Endothelial cell of hepatic sinusoid (primary cell): ENCODE data around the gene TNFRSF12A.

Source experiments
- in situ Hi-C: cut with HindIII; loops from 2 replicates; pipeline ENCODE4 v1.10.0; 2017; ENCODE audit warnings: low sequenced_read_pairs

TNFRSF12A gene

DNA sequence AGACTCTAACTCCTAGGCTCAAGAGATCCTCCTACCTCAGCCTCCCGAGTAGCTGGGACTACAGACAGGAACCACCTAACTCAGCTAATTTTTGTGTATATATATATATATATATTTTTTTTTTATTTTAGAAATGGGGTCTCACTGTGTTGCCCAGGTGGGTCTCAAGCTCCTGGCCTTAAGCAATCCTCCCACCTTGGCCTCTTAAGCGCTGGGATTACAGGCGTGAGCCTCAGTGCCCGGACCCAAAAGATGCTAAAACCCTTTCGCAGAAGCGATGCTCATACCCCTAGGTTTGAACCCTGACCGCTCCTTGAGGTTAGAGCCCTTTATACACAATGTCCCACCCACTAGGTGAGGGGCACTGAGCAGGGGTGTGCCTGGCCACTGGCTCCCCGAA is 9.7 kb upstream of the TNFRSF12A start:
- in situ Hi-C loops, result no loop called here

DNA sequence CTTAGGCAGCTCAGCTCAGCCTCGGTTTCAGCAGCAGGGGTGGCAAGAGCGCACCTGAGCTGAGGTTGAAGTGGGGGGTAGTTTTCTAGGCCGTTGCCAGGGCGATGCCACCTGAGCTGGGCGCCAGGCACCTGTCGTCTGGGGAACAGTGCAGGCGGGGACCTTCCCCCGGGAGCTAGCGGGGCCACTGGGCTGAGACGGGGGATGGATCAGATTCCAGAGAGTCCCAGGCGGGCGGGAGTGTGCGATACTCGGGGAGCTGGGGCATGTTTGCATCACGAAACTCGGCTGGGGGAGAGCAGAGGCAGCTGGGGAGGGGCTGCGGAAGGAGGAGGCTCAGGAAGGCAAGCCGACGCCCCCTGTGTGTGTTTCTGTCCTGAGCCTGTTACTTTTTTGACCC is 7.9 kb upstream of the TNFRSF12A start:
- in situ Hi-C loops, result no loop called here

DNA sequence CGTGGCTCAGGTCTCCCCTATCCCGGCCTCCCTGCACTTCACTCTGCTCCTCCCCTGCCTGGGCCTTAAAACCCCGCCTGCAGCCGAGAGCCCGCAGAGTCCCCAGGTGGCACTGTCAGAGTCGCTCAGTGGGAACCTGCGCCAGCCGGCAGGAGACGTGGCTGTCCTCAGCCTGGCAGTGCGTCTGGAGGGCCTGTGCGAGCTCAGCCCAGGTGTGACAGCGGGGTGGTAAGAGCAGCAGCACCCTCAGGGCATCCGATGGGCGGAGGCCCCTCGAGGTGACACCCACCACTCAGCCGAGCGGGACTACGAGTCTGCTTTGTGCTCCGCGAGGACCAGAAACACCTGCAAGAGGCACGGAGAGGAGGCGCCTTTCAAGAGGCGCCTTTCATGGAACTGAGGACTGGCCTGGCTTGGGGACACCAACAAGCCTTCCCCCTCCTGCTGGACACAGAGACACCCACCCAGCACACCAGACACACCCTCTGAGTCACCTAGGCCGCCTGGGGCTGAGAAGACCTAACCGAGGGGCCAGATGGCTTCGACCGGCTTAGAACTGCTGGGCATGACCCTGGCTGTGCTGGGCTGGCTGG is 7.2 kb upstream of the TNFRSF12A start, which contains the start of gene CLDN9:
Gene CLDN9, plus strand, starts transcription at position 96 of the 593 bp plus-strand sequence. Its CDS starts 440 bp downstream, at position 536.
- in situ Hi-C loops, result no loop called here

DNA sequence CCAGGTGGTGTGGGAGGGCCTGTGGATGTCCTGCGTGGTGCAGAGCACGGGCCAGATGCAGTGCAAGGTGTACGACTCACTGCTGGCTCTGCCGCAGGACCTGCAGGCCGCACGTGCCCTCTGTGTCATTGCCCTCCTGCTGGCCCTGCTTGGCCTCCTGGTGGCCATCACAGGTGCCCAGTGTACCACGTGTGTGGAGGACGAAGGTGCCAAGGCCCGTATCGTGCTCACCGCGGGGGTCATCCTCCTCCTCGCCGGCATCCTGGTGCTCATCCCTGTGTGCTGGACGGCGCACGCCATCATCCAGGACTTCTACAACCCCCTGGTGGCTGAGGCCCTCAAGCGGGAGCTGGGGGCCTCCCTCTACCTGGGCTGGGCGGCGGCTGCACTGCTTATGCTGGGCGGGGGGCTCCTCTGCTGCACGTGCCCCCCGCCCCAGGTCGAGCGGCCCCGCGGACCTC is 6.6 kb upstream of the TNFRSF12A start:
- in situ Hi-C loops, result no loop called here

DNA sequence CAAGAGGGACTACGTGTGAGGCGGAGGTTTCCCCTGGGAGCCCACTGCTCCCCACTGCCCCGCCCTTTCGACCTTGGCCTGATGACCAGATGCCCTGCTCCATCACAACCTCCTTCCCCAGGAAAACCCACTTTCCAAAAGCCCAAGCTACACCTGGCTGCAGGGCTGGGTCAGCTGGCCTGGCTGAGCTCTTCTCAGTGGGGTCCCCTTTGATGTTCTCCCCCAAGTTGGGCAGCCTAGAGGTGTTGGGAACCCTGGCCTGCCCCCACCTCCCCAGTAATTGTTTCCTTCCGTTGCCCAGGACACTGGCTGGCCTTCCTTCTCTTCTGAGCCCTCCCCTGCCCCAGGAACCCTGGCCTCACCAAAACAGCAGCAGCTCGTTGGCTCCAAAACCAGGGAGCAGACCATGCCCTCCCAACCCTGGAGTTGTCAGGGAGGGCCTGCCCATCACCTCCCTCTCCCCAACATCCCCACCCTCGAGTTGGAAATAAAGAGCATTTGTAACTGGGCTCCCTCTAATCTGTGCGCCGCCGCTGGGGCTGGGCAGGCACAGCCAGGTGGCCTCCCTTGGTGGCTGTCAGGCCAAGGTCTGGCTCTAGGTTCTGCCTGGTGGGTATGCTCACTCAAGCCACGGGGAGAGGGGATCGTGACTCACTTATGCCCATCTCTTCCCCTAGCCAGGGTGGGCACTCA is 6.0 kb upstream of the TNFRSF12A start:
- in situ Hi-C loops, result no loop called here

DNA sequence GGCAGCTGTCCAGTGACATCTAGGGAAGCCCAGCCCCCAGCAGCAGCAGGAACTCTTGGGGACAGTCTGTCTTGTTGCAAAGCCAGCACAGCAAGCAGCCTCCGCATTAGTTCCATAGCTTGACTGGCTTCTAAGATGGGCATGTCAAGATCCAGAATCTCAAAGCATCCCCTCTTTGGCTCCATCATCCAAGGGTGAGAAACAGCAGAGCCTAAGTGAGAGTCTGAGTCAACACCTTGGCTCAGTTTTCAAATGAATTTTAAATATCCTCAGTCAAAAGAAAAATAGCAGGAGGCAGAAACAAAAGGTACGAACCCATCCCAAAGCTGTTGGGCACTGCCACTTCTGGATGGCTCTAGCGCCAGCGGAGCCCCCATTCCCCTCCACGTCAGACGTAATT is 5.2 kb upstream of the TNFRSF12A start:
- in situ Hi-C loops, result no loop called here

DNA sequence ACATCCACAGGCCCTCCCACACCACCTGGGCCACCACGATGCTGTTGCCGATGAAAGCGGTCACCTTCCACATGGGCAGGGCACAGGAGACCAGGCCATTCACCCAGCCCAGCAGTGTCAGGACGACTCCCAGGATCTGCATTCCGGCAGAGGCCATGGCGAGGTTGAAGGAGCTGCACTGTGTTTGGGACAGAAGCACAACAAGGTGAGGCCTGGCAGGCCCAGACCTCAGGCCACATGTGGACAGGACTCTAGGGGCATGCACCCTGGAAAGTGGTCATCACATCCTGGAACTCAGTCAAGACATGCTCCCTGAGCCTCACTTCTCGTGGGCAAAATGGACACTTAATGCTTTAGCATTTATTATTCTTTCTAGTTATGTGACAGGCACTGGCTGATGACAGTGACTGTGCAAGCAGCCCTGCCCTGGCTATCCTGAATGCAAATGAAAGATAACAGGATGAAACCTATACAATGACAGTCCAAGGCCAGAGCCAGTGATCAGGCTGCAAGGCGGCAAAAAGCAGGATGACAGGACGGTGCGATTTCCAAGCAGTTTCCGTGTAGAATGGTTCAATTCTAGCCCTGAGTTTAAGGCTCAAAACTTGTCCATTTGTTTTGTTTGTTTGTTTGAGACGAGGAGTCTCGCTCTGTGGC is 4.2 kb upstream of the TNFRSF12A start:
- in situ Hi-C loops, result no loop called here

DNA sequence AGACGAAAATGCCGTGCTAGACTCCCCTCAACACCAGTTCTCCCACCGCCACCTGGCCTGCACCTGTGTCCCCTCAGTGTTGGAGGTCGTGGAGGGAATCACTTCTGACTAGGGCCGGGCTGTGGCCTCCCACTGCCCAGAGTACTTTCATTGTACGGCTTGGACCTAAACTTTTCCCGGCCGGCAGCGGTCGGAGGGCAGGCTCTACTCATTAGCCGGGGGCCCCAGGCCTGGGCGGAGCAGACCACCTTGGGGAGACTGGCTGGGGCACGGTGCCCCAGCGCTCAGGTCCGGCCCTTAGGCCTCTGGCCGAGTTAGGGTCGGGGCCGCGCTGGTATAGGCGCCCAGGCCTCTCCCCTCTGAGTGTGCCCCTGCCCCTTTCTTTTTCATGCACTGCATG is 2.8 kb upstream of the TNFRSF12A start:
- in situ Hi-C loops, result no loop called here

DNA sequence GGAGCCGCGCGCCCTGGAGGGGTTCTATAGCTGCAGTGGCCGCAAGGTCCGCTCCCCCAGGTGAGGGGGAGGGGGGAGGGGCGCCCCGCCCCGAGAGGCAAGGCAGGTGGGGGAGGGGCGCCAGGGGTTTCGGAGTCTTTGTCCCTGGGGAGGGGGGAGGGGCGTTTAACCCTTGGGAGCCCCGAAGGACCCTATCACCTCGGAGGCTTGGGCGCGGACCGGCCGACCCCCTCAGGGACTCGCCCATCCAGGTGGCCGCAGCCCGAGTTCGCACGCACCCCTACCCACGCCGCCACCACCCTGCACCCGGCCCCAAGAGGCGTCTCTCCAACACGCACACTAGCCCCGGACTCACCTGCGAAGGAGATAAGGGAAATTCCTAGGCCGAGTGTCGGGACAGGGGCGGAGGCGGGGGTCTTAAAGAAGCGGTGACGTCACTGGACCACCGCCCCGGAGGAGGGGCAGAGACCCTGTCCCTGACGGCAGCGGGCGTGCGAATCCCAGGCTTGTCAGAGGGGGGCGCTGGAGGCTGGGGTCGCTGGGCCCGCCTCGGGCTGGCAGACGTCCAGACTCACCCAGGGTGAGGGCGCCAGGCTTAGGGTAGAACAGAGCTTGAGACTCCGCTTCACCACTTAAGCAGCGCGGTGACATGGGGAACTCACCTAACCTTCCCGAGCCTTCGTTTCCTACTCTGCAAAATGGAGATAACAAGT is 2.2 kb upstream of the TNFRSF12A start, which contains the start of gene CLDN6:
Gene CLDN6, minus strand, starts transcription at position 390 of the 713 bp plus-strand sequence. CDS start 2,162 bp downstream, outside the sequence.
- in situ Hi-C loops, result no loop called here

DNA sequence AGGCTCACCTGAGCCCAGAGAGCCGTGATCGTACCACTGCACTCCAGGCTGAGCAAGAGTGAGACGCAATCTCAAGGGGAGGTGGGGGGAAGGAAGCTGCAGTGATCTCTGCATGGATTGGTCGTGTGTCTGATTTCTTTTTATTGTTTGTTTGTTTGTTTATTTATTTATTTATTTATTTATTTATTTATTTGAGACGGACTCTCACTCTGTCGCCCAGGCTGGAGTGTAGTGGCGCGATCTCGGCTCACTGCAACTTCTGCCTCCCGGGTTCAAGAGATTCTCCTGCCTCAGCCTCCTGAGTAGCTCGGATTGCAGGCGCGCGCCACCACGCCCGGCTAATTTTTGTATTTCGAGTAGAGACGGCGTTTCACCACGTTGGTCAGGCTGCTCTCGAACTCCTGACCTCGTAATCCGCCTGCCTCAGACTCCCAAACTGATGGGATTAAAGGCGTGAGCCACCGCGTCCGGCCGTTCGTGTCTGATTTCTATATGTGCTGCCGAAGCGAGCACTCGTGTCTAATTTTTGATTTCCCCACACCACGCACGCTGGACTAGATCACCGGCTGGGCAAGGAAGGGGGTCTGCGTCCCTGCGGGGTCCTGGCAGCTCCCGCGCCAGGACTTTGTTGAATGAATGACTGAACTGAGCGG is 448 bp upstream of the TNFRSF12A start:
- in situ Hi-C loops, result no loop called here

DNA sequence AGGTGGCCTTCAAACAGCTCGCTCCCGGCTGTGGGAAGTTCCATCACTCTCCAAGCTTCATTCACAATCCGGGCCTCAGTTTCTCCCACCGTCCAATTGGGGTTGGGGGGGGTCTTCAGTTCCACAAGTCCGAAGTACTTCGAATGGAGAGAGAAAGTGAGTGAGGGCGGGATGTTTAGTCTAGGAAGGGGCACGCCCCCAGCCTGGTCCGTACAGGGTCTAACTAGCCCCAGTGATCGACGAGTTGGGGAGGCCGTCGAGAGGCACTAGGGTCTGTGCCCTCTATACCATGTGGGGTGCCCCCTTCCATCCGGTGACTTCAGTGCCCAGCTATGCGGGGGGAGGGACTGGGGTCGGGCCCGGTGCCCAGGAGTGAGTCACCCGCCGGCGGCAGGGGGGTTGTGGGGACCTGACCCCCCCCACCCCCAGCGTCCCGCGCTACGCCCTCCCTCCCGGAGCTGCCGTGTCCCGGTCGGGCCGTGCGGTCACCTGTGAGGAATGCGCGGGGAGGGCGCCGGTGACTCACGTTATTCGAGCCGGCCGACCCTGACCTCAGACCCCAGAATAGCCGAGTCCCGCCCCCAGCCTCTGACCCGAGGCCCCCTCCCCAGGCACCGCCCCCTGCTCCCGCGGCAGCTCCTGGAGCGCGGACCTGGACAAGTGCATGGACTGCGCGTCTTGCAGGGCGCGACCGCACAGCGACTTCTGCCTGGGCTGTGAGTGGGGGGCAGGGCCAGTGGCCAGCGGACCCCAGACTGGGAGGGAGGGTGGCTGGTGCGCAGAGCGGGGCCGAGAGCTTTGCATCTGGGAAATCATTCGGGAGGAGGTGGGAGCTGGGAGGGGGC is 658 bp downstream of the TNFRSF12A start:
- in situ Hi-C loops, result no loop called here

DNA sequence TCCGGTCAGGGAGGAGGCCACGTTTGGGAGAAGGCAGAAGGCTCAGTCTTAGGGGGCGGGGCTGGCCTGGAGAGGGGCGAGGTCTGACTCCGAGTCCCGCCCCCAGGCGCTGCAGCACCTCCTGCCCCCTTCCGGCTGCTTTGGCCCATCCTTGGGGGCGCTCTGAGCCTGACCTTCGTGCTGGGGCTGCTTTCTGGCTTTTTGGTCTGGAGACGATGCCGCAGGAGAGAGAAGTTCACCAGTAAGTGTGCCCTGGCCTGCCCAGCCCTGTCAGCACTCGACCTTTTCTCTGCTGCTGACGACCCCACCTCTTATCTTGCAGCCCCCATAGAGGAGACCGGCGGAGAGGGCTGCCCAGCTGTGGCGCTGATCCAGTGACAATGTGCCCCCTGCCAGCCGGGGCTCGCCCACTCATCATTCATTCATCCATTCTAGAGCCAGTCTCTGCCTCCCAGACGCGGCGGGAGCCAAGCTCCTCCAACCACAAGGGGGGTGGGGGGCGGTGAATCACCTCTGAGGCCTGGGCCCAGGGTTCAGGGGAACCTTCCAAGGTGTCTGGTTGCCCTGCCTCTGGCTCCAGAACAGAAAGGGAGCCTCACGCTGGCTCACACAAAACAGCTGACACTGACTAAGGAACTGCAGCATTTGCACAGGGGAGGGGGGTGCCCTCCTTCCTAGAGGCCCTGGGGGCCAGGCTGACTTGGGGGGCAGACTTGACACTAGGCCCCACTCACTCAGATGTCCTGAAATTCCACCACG is 1.5 kb downstream of the TNFRSF12A start:
- in situ Hi-C loops, result no loop called here

DNA sequence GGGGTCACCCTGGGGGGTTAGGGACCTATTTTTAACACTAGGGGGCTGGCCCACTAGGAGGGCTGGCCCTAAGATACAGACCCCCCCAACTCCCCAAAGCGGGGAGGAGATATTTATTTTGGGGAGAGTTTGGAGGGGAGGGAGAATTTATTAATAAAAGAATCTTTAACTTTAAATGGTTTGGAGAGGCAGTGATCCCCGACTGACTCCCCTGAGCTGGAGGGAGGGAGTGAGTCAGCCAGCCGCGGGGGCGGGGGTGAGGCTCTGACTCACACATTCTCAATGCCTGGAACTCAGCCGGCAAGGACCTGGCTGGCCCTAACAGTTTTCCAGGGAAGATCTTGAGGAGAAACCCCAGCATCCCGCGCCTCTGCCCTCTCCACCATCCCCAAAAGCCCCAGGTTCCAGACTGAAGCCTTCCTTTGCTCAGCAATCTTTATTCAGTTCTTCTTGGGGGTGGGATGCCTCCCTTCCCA is 2.1 kb downstream of the TNFRSF12A start:
- in situ Hi-C loops, result no loop called here

DNA sequence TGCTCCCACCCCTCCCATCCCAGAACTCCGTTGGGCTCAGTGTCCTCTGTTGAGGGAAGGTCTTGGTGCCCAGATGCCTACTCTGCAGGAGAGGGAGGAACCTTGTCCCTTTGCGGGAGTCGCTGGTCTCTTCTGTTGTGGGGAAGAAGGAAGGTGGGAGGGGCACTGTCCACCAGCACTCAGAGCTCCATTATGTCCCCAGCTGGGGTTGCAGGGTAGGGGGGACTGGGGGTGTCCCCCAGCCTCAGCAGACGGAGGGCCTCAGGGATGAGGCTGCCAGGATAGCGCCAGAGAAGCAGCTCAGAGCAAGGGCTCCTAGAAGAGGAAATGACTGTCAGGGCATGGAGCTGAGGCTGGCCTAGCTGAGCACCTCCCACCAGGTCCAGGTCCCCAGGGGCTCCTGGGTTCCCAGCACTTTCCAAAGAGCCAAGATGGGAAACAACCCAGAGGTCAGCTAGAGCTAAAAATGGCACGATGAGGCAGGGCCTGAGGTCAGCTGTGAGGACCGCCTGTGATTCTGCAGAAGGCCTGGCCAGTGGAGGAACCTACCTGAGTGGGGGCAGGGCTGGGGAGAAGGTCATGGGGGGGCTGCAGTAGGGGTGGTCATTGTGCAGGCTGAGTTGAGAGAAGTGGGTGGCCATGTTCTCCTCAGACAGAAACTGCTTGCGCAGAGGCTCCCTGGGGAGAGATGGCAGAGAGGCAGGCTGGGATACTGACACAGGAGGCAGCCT is 2.7 kb downstream of the TNFRSF12A start:
- in situ Hi-C loops, result no loop called here

DNA sequence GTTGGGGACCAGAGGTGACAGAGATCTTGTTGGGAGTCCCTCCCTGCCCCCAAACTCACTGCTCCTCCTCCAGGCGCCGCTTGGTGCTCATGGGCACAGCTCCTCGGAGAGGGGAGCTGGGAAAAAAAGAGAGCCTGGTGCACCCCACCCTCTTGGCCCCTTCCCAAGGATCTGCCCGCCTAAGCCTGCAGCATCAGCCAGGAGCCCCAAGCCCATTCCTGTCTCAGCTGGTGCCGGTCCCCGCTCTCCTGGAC is 3.2 kb downstream of the TNFRSF12A start:
- in situ Hi-C loops, result no loop called here

DNA sequence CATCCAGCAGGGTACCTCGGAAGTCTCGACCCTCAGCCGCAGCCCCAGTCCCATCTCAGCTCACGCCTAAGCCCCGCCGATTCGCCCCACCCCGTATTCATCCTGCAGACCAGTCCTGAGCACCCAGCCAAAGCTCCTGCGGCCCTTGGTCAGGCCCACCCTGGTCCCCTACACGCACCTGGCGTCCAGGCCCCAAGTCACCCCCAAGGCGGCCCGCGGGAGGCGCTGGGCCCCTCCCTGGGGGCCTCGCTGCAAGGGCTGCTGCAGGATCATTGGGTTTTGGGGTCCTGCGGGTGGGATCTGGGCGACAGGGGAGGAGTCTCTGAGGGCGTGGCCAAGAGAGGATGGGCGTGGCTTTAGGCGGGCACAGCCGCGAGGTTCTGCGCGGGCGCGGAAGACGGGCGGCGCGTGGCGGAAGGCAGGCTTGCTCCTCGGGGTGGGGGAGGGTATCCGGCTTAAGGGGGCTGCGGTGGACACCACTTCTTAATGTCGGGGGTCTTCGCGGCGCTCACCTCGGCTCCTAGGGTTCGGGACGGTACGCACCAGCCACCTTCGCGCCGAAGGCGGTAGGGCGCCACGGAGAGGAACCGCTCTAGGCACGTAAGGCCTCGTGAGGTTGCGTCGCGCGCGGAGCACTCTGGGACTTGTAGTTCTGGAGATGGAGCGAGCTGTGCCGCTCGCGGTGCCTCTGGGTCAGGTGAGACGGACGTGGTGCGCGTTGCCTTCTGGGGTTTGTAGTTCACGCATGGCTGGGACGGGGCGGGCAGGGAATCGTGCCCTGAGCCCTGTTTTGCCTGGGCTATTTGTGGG is 3.7 kb downstream of the TNFRSF12A start, which contains the start of the genes HCFC1R1 and THOC6:
Gene HCFC1R1, minus strand, starts transcription at position 274 of the 810 bp plus-strand sequence. Its CDS starts 1 bp downstream, at position 273.
Gene THOC6, plus strand, starts transcription at position 367 of the 810 bp plus-strand sequence. Its CDS starts 292 bp downstream, at position 659.
- in situ Hi-C loops, result no loop called here
